A549 (cell line): ENCODE data around the gene TMEM161A. TPM values are rescaled to one million over a fixed set of nuclear protein-coding genes. Genes with fewer than 3 reads are reported as not detected.
A peak's percentile ranks its signal among the peaks of the same experiment; 100 is the strongest.

Experiments used
- ATAC-seq, 2 experiments: fragments of 200-7000 bp in 1 of 2; fragments of >200 bp in 1 of 2; cut with Nextera tagmentation in 1 of 2; cut with Tn5 transposase in 1 of 2; 3 replicates each; pipeline versions ENCODE4 v1.8.0 to v1.9.1; 2018 to 2020; ENCODE audit warnings: mild to moderate bottlenecking in 1 of 2, moderate library complexity in 1 of 2
- CTCF ChIA-PET: fragments of 300-600 bp; sonication (Branson Sonifier 250); formaldehyde crosslinking; extraction: SDS; loops from one replicate; lab custom pipeline; 2021; ENCODE audit warnings: antibody characterized with exemption, inconsistent platforms; lab: Yijun Ruan, JAX
- POLR2A ChIA-PET: fragments of 350-600 bp; formaldehyde crosslinking; extraction: SDS; loops from one replicate; lab custom pipeline; 2021; ENCODE audit warnings: antibody characterized with exemption, inconsistent platforms; lab: Yijun Ruan, JAX
- DNase-seq, 2 experiments: peaks; one replicate each; pipeline versions ENCODE4 v3.0.0 to v3.0.0-alpha.2; 2011 to 2016; ENCODE audit warnings: low read depth in 1 of 2, low spot score in 1 of 2
- FAIRE-seq: peaks from 2 replicates; lab custom pipeline; 2011; peaks lifted over from hg19 to GRCh38; lab: Jason Lieb, UNC
- H3K27ac ChIP-seq, 2 experiments: fragments of >200 bp; sonication (Bioruptor Twin); formaldehyde crosslinking; 3 replicates each; pipeline ENCODE4 v1.5.1; 2016 to 2017
- H3K4me1 ChIP-seq: fragments of >200 bp; sonication (Bioruptor Twin); formaldehyde crosslinking; 3 replicates; pipeline ENCODE4 v1.6.1; 2016
- H3K4me2 ChIP-seq: fragments of >200 bp; sonication (Bioruptor Twin); formaldehyde crosslinking; 3 replicates; pipeline ENCODE4 v1.6.1; 2016
- H3K4me3 ChIP-seq: fragments of >200 bp; sonication (Bioruptor Twin); formaldehyde crosslinking; 3 replicates; pipeline ENCODE4 v1.5.1; 2016
- H3K9me3 ChIP-seq: fragments of >200 bp; sonication (Bioruptor Twin); formaldehyde crosslinking; 3 replicates; pipeline ENCODE4 v1.6.1; 2016
- CBX2 ChIP-seq: fragments of 200-600 bp; sonication (generic); IDR thresholded peaks from 2 replicates; pipeline ENCODE4 v1.6.1; 2016; ENCODE audit warnings: low read depth, mild to moderate bottlenecking, borderline replicate concordance
- CHD2 ChIP-seq: fragments of 150-350 bp; IDR thresholded peaks from 2 replicates; pipeline ENCODE4 v1.6.1; 2014; ENCODE audit warnings: low read length; ENCODE audit not compliant: partially characterized antibody
- EHF ChIP-seq: fragments of 250-450 bp; sonication (Bioruptor Pico); IDR thresholded peaks from 2 replicates; pipeline ENCODE4 v1.5.0; 2020; ENCODE audit warnings: mild to moderate bottlenecking
- EHMT2 ChIP-seq: fragments of 200-600 bp; sonication (generic); IDR thresholded peaks from 2 replicates; pipeline ENCODE4 v1.6.1; 2016; ENCODE audit warnings: antibody characterized with exemption, low read depth, mild to moderate bottlenecking, moderate library complexity
- EP300 ChIP-seq, 2 experiments: fragments of >200 bp; sonication (Bioruptor Twin); formaldehyde crosslinking; IDR thresholded peaks; 2 replicates in 1 of 2; 3 replicates in 1 of 2; pipeline ENCODE4 v1.6.1; 2016 to 2017
- FOXS1 ChIP-seq: fragments of 250-450 bp; sonication (Bioruptor Pico); IDR thresholded peaks from 2 replicates; pipeline ENCODE4 v1.5.0; 2020; ENCODE audit warnings: mild to moderate bottlenecking, moderate library complexity
- HDAC2 ChIP-seq: fragments of 200-600 bp; sonication (generic); IDR thresholded peaks from 2 replicates; pipeline ENCODE4 v1.6.1; 2016
- JUN ChIP-seq, 2 experiments: fragments of >200 bp; sonication (Bioruptor Twin); formaldehyde crosslinking; IDR thresholded peaks; 2 replicates in 1 of 2; 3 replicates in 1 of 2; pipeline ENCODE4 v1.6.1; 2016 to 2017
- JUNB ChIP-seq: fragments of >200 bp; sonication (Bioruptor Twin); formaldehyde crosslinking; IDR thresholded peaks from 2 replicates; pipeline ENCODE4 v1.6.1; 2016
- KDM1A ChIP-seq: fragments of 200-600 bp; sonication (generic); IDR thresholded peaks from 2 replicates; pipeline ENCODE4 v1.6.1; 2016; ENCODE audit warnings: low read depth, mild to moderate bottlenecking
- MAFK ChIP-seq: fragments of 450-650 bp; IDR thresholded peaks from 2 replicates; pipeline ENCODE4 v1.6.1; 2014; ENCODE audit not compliant: partially characterized antibody
- NFE2L2 ChIP-seq: fragments of 150-350 bp; conservative IDR thresholded peaks from 2 replicates; pipeline ENCODE4 v1.6.1; 2014; ENCODE audit warnings: low read length
- PHF8 ChIP-seq: fragments of 200-600 bp; sonication (generic); IDR thresholded peaks from 2 replicates; pipeline ENCODE4 v1.6.1; 2016; ENCODE audit warnings: low read depth, mild to moderate bottlenecking, antibody characterized with exemption, moderate library complexity, borderline replicate concordance
- POLR2AphosphoS2 ChIP-seq: conservative IDR thresholded peaks from 2 replicates; pipeline ENCODE4 v1.6.1; 2012; ENCODE audit warnings: low read length, improper control_type of control experiment, inconsistent platforms
- RARB ChIP-seq: fragments of 250-450 bp; sonication (Bioruptor Pico); IDR thresholded peaks from 2 replicates; pipeline ENCODE4 v1.8.0; 2021; ENCODE audit warnings: mild to moderate bottlenecking, moderate library complexity
- RCOR1 ChIP-seq: fragments of 150-350 bp; IDR thresholded peaks from 2 replicates; pipeline ENCODE4 v1.6.1; 2014; ENCODE audit warnings: antibody characterized with exemption, low read length, low read depth
- RFX5 ChIP-seq: fragments of 450-650 bp; IDR thresholded peaks from 2 replicates; pipeline ENCODE4 v1.7.1; 2014; ENCODE audit warnings: antibody characterized with exemption, mild to moderate bottlenecking, moderate library complexity
- SREBF2 ChIP-seq: fragments of 450-650 bp; IDR thresholded peaks from 2 replicates; pipeline ENCODE4 v1.6.1; 2014; ENCODE audit warnings: mild to moderate bottlenecking, moderate library complexity
- ZFP36 ChIP-seq: fragments of 450-650 bp; IDR thresholded peaks from 2 replicates; pipeline ENCODE4 v1.6.1; 2014; ENCODE audit warnings: borderline replicate concordance; ENCODE audit not compliant: partially characterized antibody
- ZNF302 ChIP-seq: fragments of 250-450 bp; sonication (Bioruptor Pico); IDR thresholded peaks from 2 replicates; pipeline ENCODE4 v1.9.0; 2021; ENCODE audit warnings: inconsistent platforms, mild to moderate bottlenecking, moderate library complexity
- WGBS: methylation state at CpG from one replicate; pipeline ENCODE4 v1.1.6; 2017; ENCODE audit errors: missing lambda C conversion rate; 5-methylcytosine and 5-hydroxymethylcytosine counted together
- polyA minus RNA-seq: library from RNA; depleted of rRNA, polyadenylated mRNA; stranded (reverse); fragments of >200 nt; gene quantifications from 2 replicates; pipeline ENCODE4 v1.2.3, GENCODE V29; 2011; rRNA and poly(A)+ RNA removed
- polyA plus RNA-seq, 4 experiments: library from polyadenylated mRNA; depleted of rRNA in 3 of 4; stranded (reverse); fragments of >200 nt; fragmentation: RNase III in 1 of 4; extraction: RNeasy Plus Mini Kit Qiagen cat#74134 plus additional on column Dnase treatment in 1 of 4; gene quantifications; 2 replicates in 3 of 4; 3 replicates in 1 of 4; pipeline ENCODE4 v1.2.3, GENCODE V29; 2011 to 2017
- TF ChIP-seq, protein P1 (sequence below): fragments of 200-600 bp; sonication (generic); IDR thresholded peaks from 2 replicates; pipeline ENCODE4 v1.6.1; 2016; ENCODE audit warnings: antibody characterized with exemption, mild to moderate bottlenecking, moderate library complexity
- TF ChIP-seq, protein P2 (sequence below): fragments of 150-350 bp; IDR thresholded peaks from 2 replicates; pipeline ENCODE4 v1.6.1; 2014; ENCODE audit warnings: low read depth, mild to moderate bottlenecking, low read length
- TF ChIP-seq, protein P3 (sequence below): fragments of 250-450 bp; sonication (Bioruptor Pico); IDR thresholded peaks from 2 replicates; pipeline ENCODE4 v1.5.0; 2020; ENCODE audit warnings: low read depth, mild to moderate bottlenecking, moderate library complexity
- TF ChIP-seq, protein P4 (sequence below): IDR thresholded peaks from 2 replicates; pipeline ENCODE4 v1.6.1; 2012
- TF ChIP-seq, protein P5 (sequence below): IDR thresholded peaks from 2 replicates; pipeline ENCODE4 v1.6.1; 2012
- TF ChIP-seq, protein P6 (sequence below): fragments of 450-650 bp; IDR thresholded peaks from 2 replicates; pipeline ENCODE4 v1.6.1; 2014; ENCODE audit warnings: antibody characterized with exemption
- TF ChIP-seq, protein P7 (sequence below): fragments of >200 bp; sonication (Bioruptor Twin); formaldehyde crosslinking; IDR thresholded peaks from 2 replicates; pipeline ENCODE4 v1.6.1; 2016
- TF ChIP-seq, protein P8 (sequence below): fragments of >200 bp; sonication (Bioruptor Twin); formaldehyde crosslinking; IDR thresholded peaks from 3 replicates; pipeline ENCODE4 v1.6.1; 2016

TMEM161A gene
- 18.3 and 19.3 TPM in 2 replicates for polyA plus RNA-seq (2011; rRNA removed)
- polyA plus RNA-seq (2012; cell fraction: cytosol; rRNA removed): 43.3 and 54.9 TPM in 2 replicates
- 141 and 184 TPM in 2 replicates for polyA plus RNA-seq (2012; cell fraction: nucleus; rRNA removed)
- polyA plus RNA-seq (2017; fragmentation: RNase III; extraction: RNeasy Plus Mini Kit Qiagen cat#74134 plus additional on column Dnase treatment): 19.2 to 22.1 TPM (median 21.3 TPM) in 3 replicates
- 30.1 and 50.0 TPM in 2 replicates for polyA minus RNA-seq

DNA sequence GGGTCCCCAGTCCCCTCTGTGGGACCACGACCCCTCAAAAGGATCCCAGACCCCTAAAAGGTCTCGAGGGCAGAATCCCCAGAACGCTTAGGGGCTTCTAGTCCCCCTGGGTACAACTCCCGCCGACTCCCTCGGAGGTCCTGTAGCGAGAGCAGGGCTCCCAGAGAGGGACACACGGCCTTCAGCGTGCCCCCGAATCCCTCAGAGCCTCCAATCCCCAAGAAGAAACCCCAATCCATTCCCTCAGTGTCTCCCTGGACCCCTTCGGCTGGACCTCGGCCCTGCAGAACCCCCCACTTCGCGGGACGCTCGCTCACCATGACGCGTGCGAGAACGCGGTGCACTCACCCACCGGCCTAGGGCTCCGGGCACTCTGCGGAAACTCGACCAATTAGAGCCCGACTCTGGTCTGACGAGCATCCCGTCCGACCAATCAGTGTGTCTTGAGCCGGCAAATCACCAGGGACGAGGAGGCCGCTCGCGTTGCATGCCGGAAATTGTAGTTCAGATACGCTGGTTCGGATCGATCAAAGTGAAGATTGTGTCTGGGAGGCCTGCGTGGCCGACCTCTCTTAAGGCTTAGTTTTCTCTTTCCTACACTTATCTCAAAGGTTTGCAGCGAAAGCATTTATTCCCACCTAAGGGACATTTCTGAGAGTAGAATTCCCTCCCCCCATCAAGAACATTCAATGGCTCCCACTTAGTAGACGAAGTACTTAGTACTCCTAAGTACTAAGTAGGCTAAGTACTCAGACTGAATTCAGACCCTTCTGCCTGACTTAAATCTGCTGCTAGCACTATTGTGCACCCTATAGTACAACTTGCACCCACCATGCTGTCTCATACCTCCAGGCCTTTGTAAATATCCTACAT, at the start of gene TMEM161A:
Gene TMEM161A (minus strand): TSS at position 370 of the 873 bp plus-strand sequence. CDS start 50 bp downstream, at position 320.
- 6% methylated on average over 15 of the region's 42 CpGs for WGBS
- DNase-seq (peak; percentile 97 to 98), FAIRE-seq (no peak), ATAC-seq (peak; percentile 99 to 100)
- CTCF ChIA-PET: interaction anchor here (0.7 to 1.4 kb wide), 6 partner anchors 10 to 1627 kb away, joined by 3 to 4 read pairs (median 3); partner anchors contain the start of gene PGLS
- Histone ChIP-seq H3K4me3 (peak within 1 kb of the TSS; percentile 67), H3K4me2 (peak within 1 kb of the TSS; percentile 93), H3K27ac (peak within 1 kb of the TSS; percentile 87 to 96), H3K4me1 (0 out of 3 replicates have a peak, but pooled peaks cover 7% of the 10 kb centered on the region), H3K9me3 (no peaks in the 10 kb centered on the region)
- POLR2A ChIA-PET: no interaction called here
- TF ChIP-seq JUN (IDR thresholded peaks at IDR 0.05): peak in 1 of 2 experiments; percentile 32; a peak in 1 of 5 replicates
- TF ChIP-seq POLR2AphosphoS2: no peak
- TF ChIP-seq NFE2L2: no peak
- TF ChIP-seq, protein P1, sequence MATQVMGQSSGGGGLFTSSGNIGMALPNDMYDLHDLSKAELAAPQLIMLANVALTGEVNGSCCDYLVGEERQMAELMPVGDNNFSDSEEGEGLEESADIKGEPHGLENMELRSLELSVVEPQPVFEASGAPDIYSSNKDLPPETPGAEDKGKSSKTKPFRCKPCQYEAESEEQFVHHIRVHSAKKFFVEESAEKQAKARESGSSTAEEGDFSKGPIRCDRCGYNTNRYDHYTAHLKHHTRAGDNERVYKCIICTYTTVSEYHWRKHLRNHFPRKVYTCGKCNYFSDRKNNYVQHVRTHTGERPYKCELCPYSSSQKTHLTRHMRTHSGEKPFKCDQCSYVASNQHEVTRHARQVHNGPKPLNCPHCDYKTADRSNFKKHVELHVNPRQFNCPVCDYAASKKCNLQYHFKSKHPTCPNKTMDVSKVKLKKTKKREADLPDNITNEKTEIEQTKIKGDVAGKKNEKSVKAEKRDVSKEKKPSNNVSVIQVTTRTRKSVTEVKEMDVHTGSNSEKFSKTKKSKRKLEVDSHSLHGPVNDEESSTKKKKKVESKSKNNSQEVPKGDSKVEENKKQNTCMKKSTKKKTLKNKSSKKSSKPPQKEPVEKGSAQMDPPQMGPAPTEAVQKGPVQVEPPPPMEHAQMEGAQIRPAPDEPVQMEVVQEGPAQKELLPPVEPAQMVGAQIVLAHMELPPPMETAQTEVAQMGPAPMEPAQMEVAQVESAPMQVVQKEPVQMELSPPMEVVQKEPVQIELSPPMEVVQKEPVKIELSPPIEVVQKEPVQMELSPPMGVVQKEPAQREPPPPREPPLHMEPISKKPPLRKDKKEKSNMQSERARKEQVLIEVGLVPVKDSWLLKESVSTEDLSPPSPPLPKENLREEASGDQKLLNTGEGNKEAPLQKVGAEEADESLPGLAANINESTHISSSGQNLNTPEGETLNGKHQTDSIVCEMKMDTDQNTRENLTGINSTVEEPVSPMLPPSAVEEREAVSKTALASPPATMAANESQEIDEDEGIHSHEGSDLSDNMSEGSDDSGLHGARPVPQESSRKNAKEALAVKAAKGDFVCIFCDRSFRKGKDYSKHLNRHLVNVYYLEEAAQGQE: no peak
- TF ChIP-seq HDAC2: no peak
- TF ChIP-seq KDM1A: peak; percentile 74; the same call in 1 of the 2 replicates
- TF ChIP-seq, protein P2, sequence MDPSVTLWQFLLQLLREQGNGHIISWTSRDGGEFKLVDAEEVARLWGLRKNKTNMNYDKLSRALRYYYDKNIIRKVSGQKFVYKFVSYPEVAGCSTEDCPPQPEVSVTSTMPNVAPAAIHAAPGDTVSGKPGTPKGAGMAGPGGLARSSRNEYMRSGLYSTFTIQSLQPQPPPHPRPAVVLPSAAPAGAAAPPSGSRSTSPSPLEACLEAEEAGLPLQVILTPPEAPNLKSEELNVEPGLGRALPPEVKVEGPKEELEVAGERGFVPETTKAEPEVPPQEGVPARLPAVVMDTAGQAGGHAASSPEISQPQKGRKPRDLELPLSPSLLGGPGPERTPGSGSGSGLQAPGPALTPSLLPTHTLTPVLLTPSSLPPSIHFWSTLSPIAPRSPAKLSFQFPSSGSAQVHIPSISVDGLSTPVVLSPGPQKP: no peak
- no peak for TF ChIP-seq CHD2
- no peak for TF ChIP-seq RARB
- TF ChIP-seq, protein P3, sequence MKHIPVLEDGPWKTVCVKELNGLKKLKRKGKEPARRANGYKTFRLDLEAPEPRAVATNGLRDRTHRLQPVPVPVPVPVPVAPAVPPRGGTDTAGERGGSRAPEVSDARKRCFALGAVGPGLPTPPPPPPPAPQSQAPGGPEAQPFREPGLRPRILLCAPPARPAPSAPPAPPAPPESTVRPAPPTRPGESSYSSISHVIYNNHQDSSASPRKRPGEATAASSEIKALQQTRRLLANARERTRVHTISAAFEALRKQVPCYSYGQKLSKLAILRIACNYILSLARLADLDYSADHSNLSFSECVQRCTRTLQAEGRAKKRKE: no peak
- TF ChIP-seq, protein P4, sequence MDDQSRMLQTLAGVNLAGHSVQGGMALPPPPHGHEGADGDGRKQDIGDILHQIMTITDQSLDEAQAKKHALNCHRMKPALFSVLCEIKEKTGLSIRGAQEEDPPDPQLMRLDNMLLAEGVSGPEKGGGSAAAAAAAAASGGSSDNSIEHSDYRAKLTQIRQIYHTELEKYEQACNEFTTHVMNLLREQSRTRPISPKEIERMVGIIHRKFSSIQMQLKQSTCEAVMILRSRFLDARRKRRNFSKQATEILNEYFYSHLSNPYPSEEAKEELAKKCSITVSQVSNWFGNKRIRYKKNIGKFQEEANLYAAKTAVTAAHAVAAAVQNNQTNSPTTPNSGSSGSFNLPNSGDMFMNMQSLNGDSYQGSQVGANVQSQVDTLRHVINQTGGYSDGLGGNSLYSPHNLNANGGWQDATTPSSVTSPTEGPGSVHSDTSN: peak; percentile 96
- TF ChIP-seq CBX2: no peak
- TF ChIP-seq PHF8: peak; percentile 75; the same call in 1 of the 2 replicates
- no peak for TF ChIP-seq RFX5
- TF ChIP-seq EHF (CRISPR knock-in tag): no peak
- TF ChIP-seq SREBF2: no peak
- no peak for TF ChIP-seq FOXS1 (CRISPR knock-in tag)
- no peak for TF ChIP-seq JUNB
- TF ChIP-seq MAFK: no peak
- TF ChIP-seq, protein P5, sequence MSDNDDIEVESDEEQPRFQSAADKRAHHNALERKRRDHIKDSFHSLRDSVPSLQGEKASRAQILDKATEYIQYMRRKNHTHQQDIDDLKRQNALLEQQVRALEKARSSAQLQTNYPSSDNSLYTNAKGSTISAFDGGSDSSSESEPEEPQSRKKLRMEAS: peak; percentile 90
- TF ChIP-seq, protein P6, sequence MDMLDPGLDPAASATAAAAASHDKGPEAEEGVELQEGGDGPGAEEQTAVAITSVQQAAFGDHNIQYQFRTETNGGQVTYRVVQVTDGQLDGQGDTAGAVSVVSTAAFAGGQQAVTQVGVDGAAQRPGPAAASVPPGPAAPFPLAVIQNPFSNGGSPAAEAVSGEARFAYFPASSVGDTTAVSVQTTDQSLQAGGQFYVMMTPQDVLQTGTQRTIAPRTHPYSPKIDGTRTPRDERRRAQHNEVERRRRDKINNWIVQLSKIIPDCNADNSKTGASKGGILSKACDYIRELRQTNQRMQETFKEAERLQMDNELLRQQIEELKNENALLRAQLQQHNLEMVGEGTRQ: no peak
- TF ChIP-seq ZFP36: peak; percentile 52
- no peak for TF ChIP-seq RCOR1
- no peak for TF ChIP-seq ZNF302 (CRISPR knock-in tag)
- TF ChIP-seq EP300 (IDR thresholded peaks at IDR 0.05): no peak
- TF ChIP-seq EHMT2: no peak
- TF ChIP-seq, protein P7, sequence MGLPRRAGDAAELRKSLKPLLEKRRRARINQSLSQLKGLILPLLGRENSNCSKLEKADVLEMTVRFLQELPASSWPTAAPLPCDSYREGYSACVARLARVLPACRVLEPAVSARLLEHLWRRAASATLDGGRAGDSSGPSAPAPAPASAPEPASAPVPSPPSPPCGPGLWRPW: no peak
- TF ChIP-seq, protein P8, sequence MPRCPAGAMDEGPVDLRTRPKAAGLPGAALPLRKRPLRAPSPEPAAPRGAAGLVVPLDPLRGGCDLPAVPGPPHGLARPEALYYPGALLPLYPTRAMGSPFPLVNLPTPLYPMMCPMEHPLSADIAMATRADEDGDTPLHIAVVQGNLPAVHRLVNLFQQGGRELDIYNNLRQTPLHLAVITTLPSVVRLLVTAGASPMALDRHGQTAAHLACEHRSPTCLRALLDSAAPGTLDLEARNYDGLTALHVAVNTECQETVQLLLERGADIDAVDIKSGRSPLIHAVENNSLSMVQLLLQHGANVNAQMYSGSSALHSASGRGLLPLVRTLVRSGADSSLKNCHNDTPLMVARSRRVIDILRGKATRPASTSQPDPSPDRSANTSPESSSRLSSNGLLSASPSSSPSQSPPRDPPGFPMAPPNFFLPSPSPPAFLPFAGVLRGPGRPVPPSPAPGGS: no peak
